ENCODE measurements around the gene CROCC2.

The CROCC2 gene

GRCh38 chr2:240956171-240956934 lies 50.2 kb downstream of the CROCC2 start:
- no peak for TF ChIP-seq EZH2 (IDR thresholded peaks at IDR 0.05; ENCODE audit: borderline replicate concordance, low read length)
- TF ChIP-seq CTCF (IDR thresholded peaks at IDR 0.05; ENCODE audit: low read length), result no peak
- H3F3A ChIP-seq (ENCODE audit: insufficient read depth, low read length), result no peaks in the 10 kb centered on the region
- no peaks in the 10 kb centered on the region for H3K4me1 ChIP-seq (ENCODE audit: insufficient read depth, low read length, severe bottlenecking)

DNA sequence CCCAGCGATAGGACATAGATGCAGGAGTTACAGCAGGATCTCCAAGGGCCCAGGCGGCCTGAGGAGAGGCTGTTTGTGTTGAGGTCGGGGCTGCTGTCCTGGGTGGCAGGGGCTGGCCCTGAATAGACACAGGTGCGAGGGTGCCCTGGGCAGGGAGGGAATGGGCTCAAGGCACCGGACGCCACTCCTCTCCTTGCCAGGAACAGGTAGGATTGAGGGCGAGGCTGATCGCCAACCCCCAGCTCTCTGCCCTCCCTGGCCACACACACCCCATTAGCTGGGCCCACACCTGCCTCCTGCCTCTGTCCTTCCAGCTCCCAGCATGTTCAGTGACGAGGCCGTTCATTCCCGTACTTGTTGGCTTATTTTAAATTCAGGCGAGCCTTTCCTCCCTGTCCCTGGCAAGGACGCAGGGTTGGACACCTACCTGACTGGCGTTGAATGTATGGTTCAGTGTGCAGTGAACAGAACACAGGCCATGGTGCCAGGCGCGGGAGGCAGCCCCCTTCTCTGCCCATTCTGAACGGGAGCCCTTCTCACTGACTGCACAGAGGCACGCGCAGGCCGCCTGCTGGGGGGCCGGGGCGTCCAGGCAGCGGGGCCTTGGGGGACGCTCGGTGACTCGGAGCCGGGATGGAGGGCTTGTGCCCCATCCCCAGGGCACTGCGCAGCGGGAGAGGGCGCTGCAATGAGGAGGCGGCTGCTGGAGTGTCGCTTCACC lies 51.0 kb downstream of the CROCC2 start:
- no peak overlapping the region for H3K4me2 ChIP-seq (ENCODE audit: low read length)
- no peak for TF ChIP-seq EZH2 (IDR thresholded peaks at IDR 0.05; ENCODE audit: borderline replicate concordance, low read length)
- TF ChIP-seq CTCF (IDR thresholded peaks at IDR 0.05; ENCODE audit: low read length), result no peak
- H3K9ac ChIP-seq (ENCODE audit: low read length), result no peak overlapping the region
- no peaks in the 10 kb centered on the region for H3K4me1 ChIP-seq (ENCODE audit: insufficient read depth, low read length, severe bottlenecking)
- H4K20me1 ChIP-seq (ENCODE audit: insufficient read depth, low read length), result no peaks in the 10 kb centered on the region
- no peak overlapping the region for H3K27ac ChIP-seq (ENCODE audit: low read depth, low read length, poor library complexity, severe bottlenecking)
- peaks cover 12% of the 10 kb centered on the region; the same call in 1 of the 2 replicates for H3K27me3 ChIP-seq (ENCODE audit: insufficient read depth, low read length)
- H3K4me3 ChIP-seq (ENCODE audit: low read depth, low read length, poor library complexity, severe bottlenecking), result no peak overlapping the region
- H3F3A ChIP-seq (ENCODE audit: insufficient read depth, low read length), result no peaks in the 10 kb centered on the region
- no peak overlapping the region for H2AFZ ChIP-seq (ENCODE audit: low read length)
- H3K36me3 ChIP-seq (ENCODE audit: insufficient read depth, low read length), result no peaks in the 10 kb centered on the region
- no peaks in the 10 kb centered on the region for H3K9me3 ChIP-seq (ENCODE audit: low read length)
- H3K79me2 ChIP-seq (ENCODE audit: insufficient read depth, low read length), result no peaks in the 10 kb centered on the region
- H3K9me2 ChIP-seq (ENCODE audit: low read depth, low read length), result no peaks in the 10 kb centered on the region

More at GRCh38 chr2:240956171-240956934, 50.2 kb downstream of the CROCC2 start:
- Histone ChIP-seq H3K4me3 (ENCODE audit: low read depth, low read length, poor library complexity, severe bottlenecking) (no peak overlapping the region), H2AFZ (ENCODE audit: low read length) (no peak overlapping the region), H3K36me3 (ENCODE audit: insufficient read depth, low read length) (no peaks in the 10 kb centered on the region), H3K79me2 (ENCODE audit: insufficient read depth, low read length) (no peaks in the 10 kb centered on the region), H3K27me3 (ENCODE audit: insufficient read depth, low read length) (peaks cover 10% of the 10 kb centered on the region; the same call in 1 of the 2 replicates), H3K27ac (ENCODE audit: low read depth, low read length, poor library complexity, severe bottlenecking) (no peak overlapping the region), H3K9me2 (ENCODE audit: low read depth, low read length) (no peaks in the 10 kb centered on the region), H3K4me2 (ENCODE audit: low read length) (no peak overlapping the region), H4K20me1 (ENCODE audit: insufficient read depth, low read length) (no peaks in the 10 kb centered on the region), H3K9me3 (ENCODE audit: low read length) (no peaks in the 10 kb centered on the region), H3K9ac (ENCODE audit: low read length) (no peak overlapping the region)

DNA sequence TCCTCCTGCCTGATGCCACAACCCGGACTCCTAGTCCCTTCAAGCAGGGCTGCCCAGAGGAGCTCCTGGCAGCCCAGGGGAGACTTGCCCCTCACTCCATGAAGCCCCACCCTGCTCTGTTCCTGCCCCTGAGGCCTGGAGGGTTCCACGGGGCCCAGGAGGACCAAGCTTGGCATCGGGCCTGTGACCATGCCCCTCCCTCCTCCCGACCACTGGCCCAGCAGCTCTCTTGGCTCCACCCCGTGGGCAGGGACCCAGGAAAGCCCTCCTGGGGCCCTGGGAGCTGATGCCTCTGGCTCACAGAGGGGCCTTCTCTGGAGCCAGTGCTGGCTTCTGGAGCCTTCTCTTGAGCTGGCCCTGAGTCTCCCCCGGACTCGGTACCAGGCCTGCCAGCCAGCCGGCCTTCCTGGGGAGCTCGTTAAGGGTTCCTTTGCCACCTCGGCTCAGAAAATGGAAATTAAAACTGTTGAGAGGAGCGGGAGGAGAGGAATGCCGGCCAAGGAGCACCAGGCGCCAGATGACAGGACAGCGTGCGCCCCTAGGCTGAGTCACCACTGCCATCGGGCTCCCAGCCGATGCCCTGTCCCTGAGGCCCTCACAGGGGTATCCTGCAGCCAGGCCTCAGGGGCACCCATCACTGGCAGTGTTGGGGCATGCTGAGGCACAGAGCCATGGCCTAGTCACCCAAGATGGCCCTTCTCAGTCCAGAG lies 51.7 kb downstream of the CROCC2 start:
- Histone ChIP-seq H3K9ac (ENCODE audit: low read length) (no peak overlapping the region), H3K4me3 (ENCODE audit: low read depth, low read length, poor library complexity, severe bottlenecking) (no peak overlapping the region), H3K4me1 (ENCODE audit: insufficient read depth, low read length, severe bottlenecking) (no peaks in the 10 kb centered on the region), H3K9me3 (ENCODE audit: low read length) (no peaks in the 10 kb centered on the region), H3K27ac (ENCODE audit: low read depth, low read length, poor library complexity, severe bottlenecking) (no peak overlapping the region), H4K20me1 (ENCODE audit: insufficient read depth, low read length) (no peaks in the 10 kb centered on the region), H3F3A (ENCODE audit: insufficient read depth, low read length) (no peaks in the 10 kb centered on the region), H3K27me3 (ENCODE audit: insufficient read depth, low read length) (peaks cover 12% of the 10 kb centered on the region; the same call in 1 of the 2 replicates), H3K9me2 (ENCODE audit: low read depth, low read length) (no peaks in the 10 kb centered on the region), H3K79me2 (ENCODE audit: insufficient read depth, low read length) (no peaks in the 10 kb centered on the region), H3K36me3 (ENCODE audit: insufficient read depth, low read length) (no peaks in the 10 kb centered on the region), H2AFZ (ENCODE audit: low read length) (no peak overlapping the region), H3K4me2 (ENCODE audit: low read length) (no peak overlapping the region)
- TF ChIP-seq EZH2 (IDR thresholded peaks at IDR 0.05; ENCODE audit: borderline replicate concordance, low read length) (no peak), CTCF (IDR thresholded peaks at IDR 0.05; ENCODE audit: low read length) (no peak)
